GM21381 (cell line): ENCODE data around the gene ZBED5.
"Not testable (repeated sequence)": the region's sequence is repeated elsewhere in the genome, so short reads cannot be mapped to it uniquely, and the experiment has no call there.

Source experiments
- ATAC-seq: cut with Tn5 transposase; IDR thresholded peaks from one replicate; pipeline ENCODE4 v1.9.1; 2021; ENCODE audit warnings: mild to moderate bottlenecking, moderate library complexity; ENCODE audit not compliant: unreplicated experiment

Gene ZBED5

GRCh38 chr11:10844356-10844755, 13.5 kb downstream of the ZBED5 start:
- ATAC-seq = no peak

DNA sequence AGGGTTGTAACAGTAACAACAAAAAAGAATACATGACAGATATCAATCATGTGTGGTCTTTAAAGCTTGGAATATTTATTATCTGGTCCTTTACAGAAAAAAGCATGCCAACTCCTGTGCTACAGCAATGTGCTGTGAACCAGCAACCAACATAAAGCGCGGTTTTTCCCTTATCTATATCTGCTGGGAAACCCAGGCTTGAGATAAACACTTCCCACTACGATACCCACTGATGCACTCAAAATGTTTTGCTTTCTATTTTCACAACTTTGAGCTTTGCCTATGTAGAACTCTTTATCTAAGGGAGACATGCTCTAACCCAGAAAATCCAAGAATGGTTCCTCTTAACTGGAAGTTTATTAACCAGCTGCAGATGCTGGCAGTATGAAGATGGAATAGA, 19.0 kb downstream of the ZBED5 start:
- no peak for ATAC-seq

DNA sequence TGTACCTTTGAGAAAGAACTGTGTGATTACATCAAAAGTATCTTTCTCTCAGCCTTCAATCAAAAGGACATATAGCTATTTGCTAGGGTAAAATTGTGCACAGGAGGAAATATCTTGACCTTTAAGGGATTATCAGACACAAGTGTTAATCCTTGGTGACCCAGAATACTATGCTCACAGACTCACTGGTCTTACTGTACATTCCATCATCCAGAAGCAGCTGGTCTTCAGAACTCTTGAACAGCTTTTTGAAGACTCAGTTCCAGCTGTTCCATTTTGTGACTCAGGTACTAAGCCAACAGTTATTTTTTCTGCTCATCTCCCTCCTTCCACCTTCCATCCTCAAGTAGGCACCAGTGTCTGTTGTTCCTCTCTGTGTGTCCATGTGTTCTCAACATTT, 19.8 kb downstream of the ZBED5 start:
- no peak for ATAC-seq

GRCh38 chr11:10836884-10837283, 21.0 kb downstream of the ZBED5 start:
- ATAC-seq = not testable (repeated sequence)

GRCh38 chr11:10829139-10829538, 28.7 kb downstream of the ZBED5 start:
- ATAC-seq = no peak

GRCh38 chr11:10828402-10828801, 29.5 kb downstream of the ZBED5 start:
- ATAC-seq = no peak

- peak; percentile 65 for ATAC-seq
These were observed 33.0 kb downstream of the ZBED5 start for GRCh38 chr11:10824888-10825287.

DNA sequence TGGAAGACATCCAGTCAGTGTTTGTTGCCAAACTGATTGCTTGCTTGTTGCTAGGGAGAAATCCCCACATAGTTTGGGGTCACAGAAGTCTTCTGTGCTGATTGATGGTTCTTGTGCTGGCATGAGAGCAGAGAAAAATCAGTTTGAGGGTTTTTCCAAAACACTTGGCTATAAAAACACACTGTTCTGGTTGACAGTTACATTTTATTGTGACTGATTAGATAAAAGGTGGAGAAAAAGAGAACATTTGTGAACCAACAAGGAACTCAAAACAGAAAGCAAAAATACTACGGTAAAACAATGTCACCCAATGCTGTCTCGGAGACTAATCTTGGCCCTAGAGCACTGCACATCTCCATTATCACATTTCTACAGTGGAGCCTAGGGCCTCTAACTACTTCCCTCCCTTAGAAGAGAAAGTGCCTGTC, 34.7 kb downstream of the ZBED5 start:
- no peak for ATAC-seq

- ATAC-seq = not testable (repeated sequence)
These were observed 35.4 kb downstream of the ZBED5 start for GRCh38 chr11:10822491-10822890.

GRCh38 chr11:10818594-10818993, 39.3 kb downstream of the ZBED5 start:
- no peak for ATAC-seq

GRCh38 chr11:10813945-10814344, 43.9 kb downstream of the ZBED5 start:
- ATAC-seq = no peak

GRCh38 chr11:10809373-10810160, 48.3 kb downstream of the ZBED5 start:
- peak; percentile 6 for ATAC-seq

DNA sequence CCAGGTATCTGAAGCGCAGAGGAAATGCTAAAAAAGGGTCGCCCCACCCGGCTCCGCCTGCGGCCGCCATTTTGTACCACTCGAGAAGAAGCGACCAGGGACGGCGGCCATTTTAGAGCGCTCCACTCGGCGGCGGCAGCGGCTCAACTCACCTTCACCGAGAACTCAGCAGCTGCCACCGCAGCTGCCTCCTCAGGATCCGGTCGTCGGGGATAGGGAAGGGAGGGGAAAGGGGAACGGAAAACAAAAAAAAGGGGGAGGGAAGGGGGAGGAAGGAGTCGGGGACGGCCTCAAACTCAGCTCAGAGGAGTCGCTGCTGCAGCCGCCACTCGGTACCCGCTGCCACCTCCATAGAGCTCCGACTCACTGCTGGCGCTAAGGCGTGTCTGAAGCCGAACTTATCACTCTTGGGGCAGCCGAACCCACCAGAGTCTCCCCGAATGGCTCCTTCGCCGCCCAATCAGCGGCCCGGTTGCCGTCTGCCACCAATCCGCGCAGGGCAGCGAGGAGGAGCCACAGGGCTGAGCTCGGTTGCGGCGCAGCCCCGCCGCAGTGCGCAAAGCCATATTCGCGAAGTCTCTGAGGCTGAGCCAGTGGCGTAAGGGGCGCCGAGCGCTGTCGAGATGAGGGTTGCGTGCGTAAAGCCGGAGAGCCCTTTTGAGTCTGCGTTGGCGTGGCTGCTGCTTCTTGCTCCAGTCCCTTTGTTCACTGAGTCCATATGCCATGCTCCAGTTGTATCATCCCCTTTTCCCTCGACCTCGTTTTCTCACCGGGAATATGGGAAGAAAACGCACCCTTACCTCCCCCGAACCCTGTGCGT, 49.1 kb downstream of the ZBED5 start, which contains the start of gene EIF4G2:
EIF4G2 (minus strand) TSS at position 374 of the 820 bp plus-strand sequence.
- ATAC-seq = peak; percentile 90

GRCh38 chr11:10808235-10808552, 49.7 kb downstream of the ZBED5 start:
- peak; percentile 7 for ATAC-seq

GRCh38 chr11:10807493-10808234, 50.2 kb downstream of the ZBED5 start:
- peak; percentile 8 for ATAC-seq

GRCh38 chr11:10806206-10806605, 51.6 kb downstream of the ZBED5 start:
- ATAC-seq = no peak

- ATAC-seq = no peak
These were observed 52.1 kb downstream of the ZBED5 start for GRCh38 chr11:10805741-10806140.

GRCh38 chr11:10803676-10804075, 54.2 kb downstream of the ZBED5 start:
- ATAC-seq = no peak
